ENCODE measurements around the gene TSTD1. TPM values are rescaled to one million over a fixed set of nuclear protein-coding genes. Genes with fewer than 3 reads are reported as not detected.

TSTD1 gene
- total RNA-seq, 4 donors from 2014 or later, result 8.6 to 52.6 (median 16.8) TPM

GRCh38 chr1:161013131-161013487 lies 25.7 kb downstream of the TSTD1 start:
- ATAC-seq (peak in 1 of 2 donors; percentile 11), DNase-seq (no peak)
- H3K9me3 ChIP-seq, result no peaks in the 10 kb centered on the region
- H3K4me3 ChIP-seq, result peak overlapping the region in 1 of 4 donors; percentile 38
- intact Hi-C loops (cut with DNase I; ENCODE audit: low total_unique reads) (no loop called here), in situ Hi-C loops (cut with MboI; ENCODE audit: low sequenced_read_pairs in 4 of 4) (no loop called here)
- H3K36me3 ChIP-seq, result no peaks in the 10 kb centered on the region
- H3K4me1 ChIP-seq, result no peaks in the 10 kb centered on the region
- peak overlapping the region; percentile 71 to 78 (median 76) for H3K27ac ChIP-seq
- peaks cover 0 to 5% (median 0%) of the 10 kb centered on the region in 3 donors for H3K27me3 ChIP-seq
- no peak for TF ChIP-seq POLR2A (IDR thresholded peaks at IDR 0.05)
- TF ChIP-seq, protein P1, sequence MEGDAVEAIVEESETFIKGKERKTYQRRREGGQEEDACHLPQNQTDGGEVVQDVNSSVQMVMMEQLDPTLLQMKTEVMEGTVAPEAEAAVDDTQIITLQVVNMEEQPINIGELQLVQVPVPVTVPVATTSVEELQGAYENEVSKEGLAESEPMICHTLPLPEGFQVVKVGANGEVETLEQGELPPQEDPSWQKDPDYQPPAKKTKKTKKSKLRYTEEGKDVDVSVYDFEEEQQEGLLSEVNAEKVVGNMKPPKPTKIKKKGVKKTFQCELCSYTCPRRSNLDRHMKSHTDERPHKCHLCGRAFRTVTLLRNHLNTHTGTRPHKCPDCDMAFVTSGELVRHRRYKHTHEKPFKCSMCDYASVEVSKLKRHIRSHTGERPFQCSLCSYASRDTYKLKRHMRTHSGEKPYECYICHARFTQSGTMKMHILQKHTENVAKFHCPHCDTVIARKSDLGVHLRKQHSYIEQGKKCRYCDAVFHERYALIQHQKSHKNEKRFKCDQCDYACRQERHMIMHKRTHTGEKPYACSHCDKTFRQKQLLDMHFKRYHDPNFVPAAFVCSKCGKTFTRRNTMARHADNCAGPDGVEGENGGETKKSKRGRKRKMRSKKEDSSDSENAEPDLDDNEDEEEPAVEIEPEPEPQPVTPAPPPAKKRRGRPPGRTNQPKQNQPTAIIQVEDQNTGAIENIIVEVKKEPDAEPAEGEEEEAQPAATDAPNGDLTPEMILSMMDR (IDR thresholded peaks at IDR 0.05 in 4 of 5, conservative IDR thresholded peaks at IDR 0.05 in 1 of 5), result no peak

GRCh38 chr1:161012420-161012819 lies 26.3 kb downstream of the TSTD1 start:
- no peak for ATAC-seq
- no peak overlapping the region for H3K4me3 ChIP-seq
- intact Hi-C loops (cut with DNase I; ENCODE audit: low total_unique reads), result no loop called here
- H3K4me1 ChIP-seq, result no peaks in the 10 kb centered on the region
- no peaks in the 10 kb centered on the region for H3K27me3 ChIP-seq
- in situ Hi-C loops (cut with MboI; ENCODE audit: low sequenced_read_pairs in 4 of 4), result no loop called here
- TF ChIP-seq POLR2A (IDR thresholded peaks at IDR 0.05), result no peak
- TF ChIP-seq, protein P1 (IDR thresholded peaks at IDR 0.05 in 4 of 5, conservative IDR thresholded peaks at IDR 0.05 in 1 of 5), result no peak
- no peak for DNase-seq
- H3K36me3 ChIP-seq, result no peaks in the 10 kb centered on the region
- H3K9me3 ChIP-seq, result no peaks in the 10 kb centered on the region
- H3K27ac ChIP-seq, result peak overlapping the region; percentile 71 to 78 (median 76)

DNA sequence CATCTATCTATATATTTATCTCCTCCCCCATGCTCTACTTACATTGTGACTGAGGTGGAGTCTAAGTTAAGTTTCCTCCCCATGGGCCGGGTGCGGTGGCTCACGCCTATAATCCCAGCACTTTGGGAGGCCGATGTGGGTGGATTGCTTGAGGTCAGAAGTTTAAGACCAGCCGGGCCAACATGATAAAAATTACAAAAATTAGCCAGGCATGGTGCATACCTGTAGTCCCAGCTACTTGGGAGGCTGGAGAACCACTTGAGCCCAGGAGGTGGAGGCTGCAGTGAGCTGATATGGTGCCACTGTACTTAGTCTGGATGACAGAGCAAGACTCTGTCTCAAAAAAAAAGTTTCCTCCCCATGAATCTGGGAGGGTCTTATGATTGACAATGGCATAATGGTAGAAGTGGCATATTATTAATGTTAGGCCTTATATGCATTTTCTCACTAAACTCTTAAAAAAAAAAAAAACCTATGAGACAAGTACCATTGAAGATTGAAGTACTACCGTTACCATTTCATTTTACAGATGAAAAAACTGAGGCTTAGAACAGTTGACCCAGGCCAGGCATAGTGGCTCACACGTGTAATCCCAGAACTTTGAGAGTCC lies 29.1 kb downstream of the TSTD1 start:
- Histone ChIP-seq H3K4me1 (no peaks in the 10 kb centered on the region), H3K9me3 (no peaks in the 10 kb centered on the region), H3K27me3 (no peaks in the 10 kb centered on the region), H3K36me3 (no peaks in the 10 kb centered on the region), H3K4me3 (no peak overlapping the region), H3K27ac (no peak overlapping the region)
- in situ Hi-C loops (cut with MboI; ENCODE audit: low sequenced_read_pairs in 4 of 4), result no loop called here
- TF ChIP-seq, protein P1 (IDR thresholded peaks at IDR 0.05 in 4 of 5, conservative IDR thresholded peaks at IDR 0.05 in 1 of 5), result no peak
- TF ChIP-seq POLR2A (IDR thresholded peaks at IDR 0.05), result no peak
- DNase-seq (no peak), ATAC-seq (no peak)
- intact Hi-C loops (cut with DNase I; ENCODE audit: low total_unique reads), result no loop called here

DNA sequence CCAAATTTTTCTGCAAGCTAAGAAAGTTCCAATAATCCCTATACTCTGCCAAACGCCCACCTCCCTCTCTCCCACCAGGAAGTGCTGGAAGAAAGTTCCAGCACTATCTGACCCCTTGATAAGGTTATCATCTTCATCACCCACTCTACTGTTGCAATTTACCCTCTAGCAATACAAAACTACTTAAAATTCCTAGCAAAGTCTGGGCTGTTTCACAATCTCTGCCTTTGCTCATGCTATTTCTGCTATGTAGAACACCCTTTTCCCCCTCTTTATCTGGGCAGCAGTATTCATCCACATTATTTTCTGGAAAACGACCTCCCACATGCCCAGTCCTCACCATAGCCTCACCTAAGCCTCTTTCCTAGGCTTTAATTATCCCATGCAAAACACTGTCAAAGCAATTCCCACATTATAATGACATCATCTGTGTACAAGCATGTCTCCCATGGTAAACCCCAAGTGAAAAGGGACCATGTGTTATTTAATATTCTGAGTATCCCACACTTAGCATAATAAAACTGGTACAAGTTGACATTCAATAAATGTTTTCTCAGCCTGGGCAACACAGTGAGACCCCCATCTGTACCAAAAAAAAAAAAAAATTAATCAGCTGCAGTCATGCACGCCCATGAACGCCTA lies 29.8 kb downstream of the TSTD1 start:
- DNase-seq (no peak), ATAC-seq (no peak)
- intact Hi-C loops (cut with DNase I; ENCODE audit: low total_unique reads), result no loop called here
- Histone ChIP-seq H3K4me1 (no peaks in the 10 kb centered on the region), H3K27me3 (no peaks in the 10 kb centered on the region), H3K4me3 (no peak overlapping the region), H3K9me3 (no peaks in the 10 kb centered on the region), H3K36me3 (no peaks in the 10 kb centered on the region), H3K27ac (no peak overlapping the region)
- TF ChIP-seq, protein P1 (IDR thresholded peaks at IDR 0.05 in 4 of 5, conservative IDR thresholded peaks at IDR 0.05 in 1 of 5), result no peak
- TF ChIP-seq POLR2A (IDR thresholded peaks at IDR 0.05), result no peak
- in situ Hi-C loops (cut with MboI; ENCODE audit: low sequenced_read_pairs in 4 of 4), result no loop called here

Data from gastrocnemius medialis (tissue), 4 donors.